Ectodermal cell (in vitro differentiated cells): Measurements from ENCODE around the gene NTSR1.

ENCODE experiments used
- H3K27ac ChIP-seq: 2 replicates; pipeline ENCODE4 v1.7.0; 2013; ENCODE audit warnings: mild to moderate bottlenecking, low read depth, low read length; ENCODE audit not compliant: insufficient read depth, poor library complexity, severe bottlenecking
- H3K27me3 ChIP-seq: 2 replicates; pipeline ENCODE4 v1.7.0; 2013; ENCODE audit warnings: mild to moderate bottlenecking, low read length; ENCODE audit not compliant: insufficient read depth, control insufficient read depth, poor library complexity, severe bottlenecking
- H3K36me3 ChIP-seq: one replicate; pipeline ENCODE4 v1.7.0; 2013; ENCODE audit warnings: low read length; ENCODE audit not compliant: control insufficient read depth, insufficient read depth
- H3K4me1 ChIP-seq: one replicate; pipeline ENCODE4 v1.7.0; 2013; ENCODE audit warnings: low read length; ENCODE audit not compliant: control insufficient read depth, insufficient read depth
- H3K4me3 ChIP-seq: 2 replicates; pipeline ENCODE4 v1.7.0; 2013; ENCODE audit warnings: low read depth, low read length, control low read depth; ENCODE audit not compliant: insufficient read depth
- H3K9me3 ChIP-seq: 2 replicates; pipeline ENCODE4 v1.7.0; 2013; ENCODE audit warnings: mild to moderate bottlenecking, low read length, moderate library complexity; ENCODE audit not compliant: control insufficient read depth
- WGBS, 2 experiments: methylation state at CpG; one replicate each; pipeline ENCODE4 v1.1.7; 2013; ENCODE audit warnings: missing lambda C conversion rate in 2 of 2; 5-methylcytosine and 5-hydroxymethylcytosine counted together

Gene NTSR1

GRCh38 chr20:62792940-62793756 lies 84.5 kb downstream of the NTSR1 start:
- H3K36me3 ChIP-seq = peaks cover 3% of the 10 kb centered on the region
- H3K4me1 ChIP-seq = peaks cover 11% of the 10 kb centered on the region
- H3K9me3 ChIP-seq = no peaks in the 10 kb centered on the region
- H3K27me3 ChIP-seq = peaks cover 35% of the 10 kb centered on the region
- 82 to 83% methylated on average over 22 of the region's 22 CpGs for WGBS, 2 experiments
- H3K27ac ChIP-seq = no peak overlapping the region
- no peak overlapping the region for H3K4me3 ChIP-seq

- H3K9me3 ChIP-seq = no peaks in the 10 kb centered on the region
- H3K4me1 ChIP-seq = peaks cover 11% of the 10 kb centered on the region
- peak overlapping the region; percentile 18 for H3K4me3 ChIP-seq
- H3K27ac ChIP-seq = no peak overlapping the region
- H3K27me3 ChIP-seq = peaks cover 35% of the 10 kb centered on the region
- WGBS, 2 experiments = 63 to 70% methylated on average over 7 of the region's 7 CpGs
- peaks cover 8% of the 10 kb centered on the region for H3K36me3 ChIP-seq
Measured at GRCh38 chr20:62793757-62794006, 85.0 kb downstream of the NTSR1 start.

- H3K9me3 ChIP-seq = no peaks in the 10 kb centered on the region
- 3 to 4% methylated on average over 69 of the region's 69 CpGs for WGBS, 2 experiments
- peak overlapping the region; percentile 21 for H3K4me3 ChIP-seq
- H3K27me3 ChIP-seq = peaks cover 35% of the 10 kb centered on the region
- H3K36me3 ChIP-seq = peaks cover 13% of the 10 kb centered on the region
- no peak overlapping the region for H3K27ac ChIP-seq
- H3K4me1 ChIP-seq = peaks cover 11% of the 10 kb centered on the region
Measured at GRCh38 chr20:62794007-62794724, 85.5 kb downstream of the NTSR1 start.

GRCh38 chr20:62795023-62795761 lies 86.6 kb downstream of the NTSR1 start:
- Histone ChIP-seq H3K4me3 (peak overlapping the region; percentile 37), H3K9me3 (no peaks in the 10 kb centered on the region), H3K27ac (no peak overlapping the region), H3K27me3 (peaks cover 35% of the 10 kb centered on the region), H3K4me1 (peaks cover 11% of the 10 kb centered on the region), H3K36me3 (peaks cover 20% of the 10 kb centered on the region)
- 1 to 2% methylated on average over 68 of the region's 68 CpGs for WGBS, 2 experiments

GRCh38 chr20:62796699-62797491 lies 88.3 kb downstream of the NTSR1 start:
- Histone ChIP-seq H3K4me1 (peaks cover 11% of the 10 kb centered on the region), H3K9me3 (no peaks in the 10 kb centered on the region), H3K4me3 (peak overlapping the region; percentile 62), H3K36me3 (peaks cover 20% of the 10 kb centered on the region), H3K27ac (no peak overlapping the region), H3K27me3 (peaks cover 35% of the 10 kb centered on the region)
- 26 to 27% methylated on average over 40 of the region's 53 CpGs for WGBS, 2 experiments

- no peak overlapping the region for H3K27ac ChIP-seq
- WGBS, 2 experiments = 91% methylated on average over 26 of the region's 26 CpGs
- H3K9me3 ChIP-seq = no peaks in the 10 kb centered on the region
- H3K4me3 ChIP-seq = no peak overlapping the region
- H3K36me3 ChIP-seq = peaks cover 20% of the 10 kb centered on the region
- peaks cover 11% of the 10 kb centered on the region for H3K4me1 ChIP-seq
- peaks cover 31% of the 10 kb centered on the region for H3K27me3 ChIP-seq
Measured at GRCh38 chr20:62797671-62798532, 89.3 kb downstream of the NTSR1 start.

GRCh38 chr20:62799036-62799435 lies 90.4 kb downstream of the NTSR1 start:
- no peak overlapping the region for H3K27ac ChIP-seq
- 93 to 95% methylated on average over 8 of the region's 8 CpGs for WGBS, 2 experiments
- peaks cover 30% of the 10 kb centered on the region for H3K27me3 ChIP-seq
- H3K4me1 ChIP-seq = peaks cover 6% of the 10 kb centered on the region
- no peak overlapping the region for H3K4me3 ChIP-seq
- H3K36me3 ChIP-seq = peaks cover 20% of the 10 kb centered on the region
- no peaks in the 10 kb centered on the region for H3K9me3 ChIP-seq

- Histone ChIP-seq H3K4me3 (no peak overlapping the region), H3K36me3 (peaks cover 20% of the 10 kb centered on the region), H3K27ac (no peak overlapping the region), H3K9me3 (no peaks in the 10 kb centered on the region), H3K27me3 (peaks cover 32% of the 10 kb centered on the region), H3K4me1 (peaks cover 6% of the 10 kb centered on the region)
- WGBS, 2 experiments = 97% methylated on average over 19 of the region's 19 CpGs
Measured at GRCh38 chr20:62799459-62799858, 90.8 kb downstream of the NTSR1 start.

- H3K4me1 ChIP-seq = peaks cover 6% of the 10 kb centered on the region
- 95 to 96% methylated on average over 10 of the region's 10 CpGs for WGBS, 2 experiments
- H3K9me3 ChIP-seq = no peaks in the 10 kb centered on the region
- H3K4me3 ChIP-seq = no peak overlapping the region
- H3K36me3 ChIP-seq = peaks cover 20% of the 10 kb centered on the region
- no peak overlapping the region for H3K27ac ChIP-seq
- peaks cover 27% of the 10 kb centered on the region for H3K27me3 ChIP-seq
Measured at GRCh38 chr20:62799873-62800272, 91.2 kb downstream of the NTSR1 start.
